Measurements from ENCODE around the gene BAZ1A. TPM values are rescaled to one million over a fixed set of nuclear protein-coding genes. Genes with fewer than 3 reads are reported as not detected.

The BAZ1A gene
- total RNA-seq, 1 experiment from 2014 or later = 17.8 TPM

GRCh38 chr14:34707722-34708121, 167.4 kb downstream of the BAZ1A start:
- Histone ChIP-seq H2BK20ac (ENCODE audit: low read depth, low read length, poor library complexity, severe bottlenecking) (no peak overlapping the region), H2BK120ac (ENCODE audit: low read depth, low read length, poor library complexity, severe bottlenecking) (no peak overlapping the region), H3K4me1 (ENCODE audit: insufficient read depth, low read length) (no peaks in the 10 kb centered on the region), H3K56ac (ENCODE audit: insufficient read length, low read depth, low read length) (no peak overlapping the region), H2AK5ac (ENCODE audit: insufficient read length, low read length) (no peak overlapping the region), H3K23ac (ENCODE audit: insufficient read length, low read depth, low read length) (no peak overlapping the region), H3K27me3 (ENCODE audit: insufficient read depth, low read length) (no peaks in the 10 kb centered on the region), H3K23me2 (ENCODE audit: insufficient read length, low read depth, low read length, poor library complexity, severe bottlenecking) (no peaks in the 10 kb centered on the region), H4K91ac (ENCODE audit: insufficient read length, low read depth, low read length) (no peak overlapping the region), H4K5ac (ENCODE audit: insufficient read length, low read depth, low read length) (no peak overlapping the region), H2BK12ac (ENCODE audit: insufficient read length, low read depth, low read length) (no peak overlapping the region), H3K79me2 (ENCODE audit: insufficient read depth, low read length) (no peaks in the 10 kb centered on the region), H3K4me2 (ENCODE audit: insufficient read depth, insufficient read length, low read length) (no peak overlapping the region), H2BK5ac (ENCODE audit: insufficient read length, low read length) (no peak overlapping the region), H3K27ac (ENCODE audit: insufficient read length, low read depth, low read length) (no peak overlapping the region), H3K79me1 (ENCODE audit: insufficient read depth, low read depth, low read length, poor library complexity, severe bottlenecking) (no peaks in the 10 kb centered on the region), H3K4ac (ENCODE audit: low read depth, low read length) (no peak overlapping the region), H3K9me3 (ENCODE audit: control insufficient read depth, low read depth, low read length) (no peaks in the 10 kb centered on the region), H3K14ac (ENCODE audit: insufficient read depth, low read length) (no peak overlapping the region), H2AFZ (ENCODE audit: low read length) (no peak overlapping the region), H3T11ph (ENCODE audit: low read length) (no peak overlapping the region), H3K18ac (ENCODE audit: insufficient read length, low read depth, low read length) (no peak overlapping the region), H4K20me1 (ENCODE audit: control insufficient read depth, insufficient read depth, insufficient read length) (no peaks in the 10 kb centered on the region), H4K8ac (replicated peaks; ENCODE audit: insufficient read length, low read depth, low read length) (no peak overlapping the region), H2BK15ac (ENCODE audit: low read depth, low read length) (no peak overlapping the region), H3K9ac (ENCODE audit: extremely low read depth, insufficient read length, low read length) (no peak overlapping the region)
- DNase-seq = no peak
- Mint-ChIP-seq H3K4me1 (no peaks in the 10 kb centered on the region), H3K9me3 (no peaks in the 10 kb centered on the region), H3K36me3 (ENCODE audit: insufficient read depth in 1 of 3, low read depth in 3 of 3) (peaks cover 0 to 10% (median 5%) of the 10 kb centered on the region in 3 experiments; a peak in 4 of 7 replicates), H3K27me3 (ENCODE audit: low read depth) (no peaks in the 10 kb centered on the region), H3K27ac (no peak overlapping the region), H3K4me3 (no peak overlapping the region)
- WGBS (ENCODE audit: extremely low coverage, insufficient read length, low lambda C conversion rate) = no CpG with 5 or more reads among the region's 3 CpGs
- TF ChIP-seq CTCF (conservative IDR thresholded peaks at IDR 0.05) = no peak

Other genes starting within 250 kb of the BAZ1A start
- gene SNX6, start 245.2 kb downstream of the BAZ1A start, total RNA-seq (2021) = 67.5 and 69.3 TPM in 2 replicates
- gene CFL2, start 160.8 kb downstream of the BAZ1A start, total RNA-seq (2021) = 13.9 and 14.2 TPM in 2 replicates
- 54.7 and 57.7 TPM in 2 replicates for gene SRP54, start 107.6 kb upstream of the BAZ1A start, total RNA-seq (2021)
- 40.5 and 43.1 TPM in 2 replicates for gene FAM177A1, start 170.9 kb upstream of the BAZ1A start, total RNA-seq (2021)
- 51.1 and 52.9 TPM in 2 replicates for gene PPP2R3C, start 246.6 kb upstream of the BAZ1A start, total RNA-seq (2021)
- 37.7 and 43.3 TPM in 2 replicates for gene PRORP, start 247.2 kb upstream of the BAZ1A start, total RNA-seq (2021)